GM19193 (cell line): ENCODE data around the gene CYTH1.

Source experiments
- POLR2A ChIP-seq: IDR thresholded peaks from 4 replicates; pipeline ENCODE4 v1.6.1; 2011; ENCODE audit not compliant: insufficient read depth, insufficient read length; ENCODE audit errors: extremely low read depth

CYTH1 gene

GRCh38 chr17:78645421-78646295 is 136.4 kb downstream of the CYTH1 start:
- peak; percentile 70 for TF ChIP-seq POLR2A

GRCh38 chr17:78644931-78645351 is 137.1 kb downstream of the CYTH1 start:
- TF ChIP-seq POLR2A: no peak

GRCh38 chr17:78644224-78644623 is 137.8 kb downstream of the CYTH1 start:
- TF ChIP-seq POLR2A: no peak

GRCh38 chr17:78643326-78643725 is 138.7 kb downstream of the CYTH1 start:
- no peak for TF ChIP-seq POLR2A

GRCh38 chr17:78642707-78643106 is 139.4 kb downstream of the CYTH1 start:
- no peak for TF ChIP-seq POLR2A

GRCh38 chr17:78641666-78642065 is 140.4 kb downstream of the CYTH1 start:
- no peak for TF ChIP-seq POLR2A

- no peak for TF ChIP-seq POLR2A
These were observed 140.8 kb downstream of the CYTH1 start for GRCh38 chr17:78641243-78641642.

GRCh38 chr17:78640700-78641099 is 141.4 kb downstream of the CYTH1 start:
- TF ChIP-seq POLR2A: no peak

DNA sequence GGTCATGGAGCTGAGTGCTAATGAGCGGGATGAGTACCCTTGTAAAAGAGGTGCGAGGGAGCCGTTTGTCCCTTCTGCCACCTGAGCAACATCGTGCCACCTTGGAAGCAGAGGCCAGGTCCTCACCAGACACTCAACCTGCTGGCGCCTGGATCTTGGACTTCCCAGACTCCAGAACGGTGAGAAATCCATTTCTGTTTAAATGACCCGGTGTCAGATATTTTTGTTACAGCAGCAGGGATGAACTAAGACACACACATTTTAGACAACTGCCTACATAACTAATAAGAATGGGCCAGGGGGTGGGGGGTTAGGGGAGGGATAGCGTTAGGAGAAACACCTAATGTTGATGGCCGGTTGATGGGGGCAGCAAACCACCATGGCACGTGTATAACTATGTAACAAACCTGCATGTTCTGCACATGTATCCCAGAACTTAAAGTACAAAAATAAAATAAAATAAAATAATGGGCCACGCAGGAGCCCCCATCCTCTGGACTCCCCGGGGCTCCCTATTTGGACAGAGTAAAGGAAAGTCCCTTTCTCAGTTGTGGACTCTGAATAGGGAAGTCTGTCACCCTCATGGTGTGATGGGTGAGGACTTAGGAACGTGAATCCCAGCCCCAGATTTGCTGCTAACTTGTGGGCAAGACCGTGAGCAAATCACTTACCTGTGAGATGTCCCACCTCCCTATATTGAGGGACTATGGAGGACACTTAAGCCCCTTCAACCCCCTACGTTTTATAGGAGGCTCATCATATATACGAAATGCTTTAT is 144.2 kb downstream of the CYTH1 start:
- TF ChIP-seq POLR2A: no peak

GRCh38 chr17:78637146-78637545 is 144.9 kb downstream of the CYTH1 start:
- no peak for TF ChIP-seq POLR2A

DNA sequence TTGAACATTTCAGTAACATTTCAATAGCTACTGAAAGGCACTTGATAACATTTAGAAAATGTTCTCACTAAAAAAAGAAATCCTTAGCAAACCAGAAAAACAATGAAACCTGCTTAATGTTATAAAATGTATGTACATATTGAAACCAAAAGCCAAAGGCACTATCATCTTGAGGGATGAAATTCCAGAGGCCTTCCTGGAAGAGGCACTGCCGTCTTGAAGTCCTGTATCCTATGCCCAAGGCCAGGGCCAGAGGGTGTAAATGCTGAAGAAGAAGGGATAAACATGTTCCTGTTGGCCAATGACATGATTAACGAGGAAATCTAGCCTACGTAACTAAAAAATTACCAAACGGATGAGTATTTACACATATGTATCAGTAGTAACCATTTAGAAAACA is 147.9 kb downstream of the CYTH1 start:
- no peak for TF ChIP-seq POLR2A

DNA sequence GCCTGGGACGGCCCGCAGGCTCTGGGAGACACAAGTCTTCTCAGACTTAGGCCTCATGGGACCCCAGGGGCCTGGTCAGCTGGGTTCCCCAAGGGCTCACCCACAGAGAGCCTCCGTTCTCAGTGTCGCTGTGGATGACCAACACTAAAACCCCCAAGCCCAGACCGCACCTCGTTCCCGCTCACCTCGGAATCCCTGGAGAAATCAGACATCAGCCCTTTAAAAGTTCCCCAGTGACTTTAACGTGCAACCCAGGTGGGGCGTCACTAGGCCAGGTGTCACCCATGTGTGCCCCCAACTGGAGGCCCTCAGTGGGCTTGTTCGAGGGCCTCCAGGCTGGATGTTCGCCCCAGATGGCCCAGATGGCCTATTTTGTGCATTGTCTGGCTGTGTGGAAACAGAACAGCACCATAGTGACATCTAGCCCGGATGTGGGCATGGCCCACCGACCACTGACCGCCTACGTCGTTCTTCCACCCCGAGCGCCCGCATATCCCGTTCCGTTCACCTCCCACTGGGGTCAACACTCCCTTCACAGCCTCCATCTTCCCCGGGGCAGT is 152.6 kb downstream of the CYTH1 start:
- no peak for TF ChIP-seq POLR2A

- TF ChIP-seq POLR2A: no peak
These were observed 153.3 kb downstream of the CYTH1 start for GRCh38 chr17:78628547-78629435.

- TF ChIP-seq POLR2A: no peak
These were observed 157.5 kb downstream of the CYTH1 start for GRCh38 chr17:78624324-78625151.
